Activated naive CD4-positive, alpha-beta T cell treated with anti-CD3 and anti-CD28 coated beads, Interleukin-2, amount 10 ng/mL, durations not matched to agents 7 days and 5 days (primary cell): Measurements from ENCODE around the gene PRCC.
"Not testable (repeated sequence)": the region's sequence is repeated elsewhere in the genome, so short reads cannot be mapped to it uniquely, and the experiment has no call there.

Experiments used
- CTCF ChIA-PET: fragments of 350-600 bp; sonication (Branson Sonifier 250); formaldehyde crosslinking; loops from one replicate; lab custom pipeline; 2021; ENCODE audit warnings: antibody characterized with exemption; lab: Charles Lee
- DNase-seq: peaks from one replicate; pipeline ENCODE4 v3.0.0-alpha.2; 2020
- H3K27ac Mint-ChIP-seq: one replicate; pipeline ENCODE4 v1.8.0; 2021; ENCODE audit warnings: mild to moderate bottlenecking, moderate library complexity, mixed read lengths
- H3K27me3 Mint-ChIP-seq: one replicate; pipeline ENCODE4 v1.8.0; 2021; ENCODE audit warnings: mild to moderate bottlenecking, mixed read lengths
- H3K36me3 Mint-ChIP-seq: one replicate; pipeline ENCODE4 v1.8.0; 2021; ENCODE audit warnings: mixed read lengths
- H3K4me1 Mint-ChIP-seq: one replicate; pipeline ENCODE4 v1.8.0; 2021; ENCODE audit warnings: mixed read lengths
- H3K4me3 Mint-ChIP-seq: one replicate; pipeline ENCODE4 v1.8.0; 2021; ENCODE audit warnings: mild to moderate bottlenecking, moderate library complexity, mixed read lengths
- H3K9me3 Mint-ChIP-seq: one replicate; pipeline ENCODE4 v1.8.0; 2021; ENCODE audit warnings: mixed read lengths

Gene PRCC

GRCh38 chr1:156757572-156758253, 9.6 kb upstream of the PRCC start:
- H3K36me3 Mint-ChIP-seq, H3K4me3 Mint-ChIP-seq, H3K27me3 Mint-ChIP-seq: not testable (repeated sequence)

GRCh38 chr1:156760092-156760795, 7.1 kb upstream of the PRCC start:
- peaks cover 2% of the 10 kb centered on the region for H3K4me1 Mint-ChIP-seq
- CTCF ChIA-PET: interaction anchor here (2.8 kb wide), 1 partner anchor 34 kb away, joined by 11 read pairs; no protein-coding TSS in a partner anchor
- H3K27me3 Mint-ChIP-seq: peaks cover 4% of the 10 kb centered on the region
- H3K4me3 Mint-ChIP-seq: no peak overlapping the region
- H3K9me3 Mint-ChIP-seq: no peaks in the 10 kb centered on the region
- peaks cover 3% of the 10 kb centered on the region for H3K36me3 Mint-ChIP-seq
- H3K27ac Mint-ChIP-seq: no peak overlapping the region
- DNase-seq: no peak

More at GRCh38 chr1:156757572-156758253, 9.6 kb upstream of the PRCC start:
- DNase-seq, H3K9me3 Mint-ChIP-seq, H3K27ac Mint-ChIP-seq: not testable (repeated sequence)
- peaks cover 20% of the 10 kb centered on the region for H3K4me1 Mint-ChIP-seq
- CTCF ChIA-PET: interaction anchor here (3.5 kb wide), 1 partner anchor 32 kb away, joined by 23 read pairs; no protein-coding TSS in a partner anchor

GRCh38 chr1:156760796-156761104, 6.6 kb upstream of the PRCC start:
- Mint-ChIP-seq H3K4me1 (peaks cover 3% of the 10 kb centered on the region), H3K27ac (no peak overlapping the region), H3K9me3 (no peaks in the 10 kb centered on the region), H3K4me3 (no peak overlapping the region), H3K36me3 (peaks cover 3% of the 10 kb centered on the region), H3K27me3 (peaks cover 4% of the 10 kb centered on the region)
- CTCF ChIA-PET: interaction anchor here (2.8 kb wide), 1 partner anchor 35 kb away, joined by 11 read pairs; no protein-coding TSS in a partner anchor
- no peak for DNase-seq

GRCh38 chr1:156765136-156765535, 2.2 kb upstream of the PRCC start:
- H3K9me3 Mint-ChIP-seq, H3K4me3 Mint-ChIP-seq, DNase-seq, H3K27ac Mint-ChIP-seq, H3K27me3 Mint-ChIP-seq: not testable (repeated sequence)
- Mint-ChIP-seq H3K4me1 (peaks cover 27% of the 10 kb centered on the region), H3K36me3 (peaks cover 12% of the 10 kb centered on the region)
- CTCF ChIA-PET: interaction anchor here (1.0 to 9.6 kb wide), 2 partner anchors 13 to 38 kb away, joined by 3 to 95 read pairs; partner anchors contain the start of genes ISG20L2 and METTL25B

- CTCF ChIA-PET: interaction anchor here (0.7 to 9.6 kb wide), 4 partner anchors 14 to 116 kb away, joined by 3 to 95 read pairs (median 4); partner anchors contain the start of genes HDGF, ISG20L2 and METTL25B
- Mint-ChIP-seq H3K4me1 (peaks cover 32% of the 10 kb centered on the region), H3K27ac (no peak overlapping the region), H3K27me3 (peaks cover 4% of the 10 kb centered on the region), H3K9me3 (no peaks in the 10 kb centered on the region), H3K4me3 (no peak overlapping the region), H3K36me3 (peaks cover 15% of the 10 kb centered on the region)
- DNase-seq: no peak
Measured at GRCh38 chr1:156765666-156766065, 1.7 kb upstream of the PRCC start.

- no peak overlapping the region for H3K27ac Mint-ChIP-seq
- H3K36me3 Mint-ChIP-seq: peaks cover 23% of the 10 kb centered on the region
- H3K4me1 Mint-ChIP-seq: peaks cover 40% of the 10 kb centered on the region
- CTCF ChIA-PET: interaction anchor here (0.7 to 9.6 kb wide), 8 partner anchors 14 to 123 kb away, joined by 3 to 95 read pairs (median 3); partner anchors contain the start of genes HDGF, ISG20L2, METTL25B and NTRK1
- no peak overlapping the region for H3K4me3 Mint-ChIP-seq
- peaks cover 4% of the 10 kb centered on the region for H3K27me3 Mint-ChIP-seq
- H3K9me3 Mint-ChIP-seq: no peaks in the 10 kb centered on the region
- peak; percentile 46 for DNase-seq
Measured at GRCh38 chr1:156766298-156767100, 836 bp upstream of the PRCC start.

GRCh38 chr1:156767879-156768604, 707 bp downstream of the PRCC start:
- peak; percentile 61 for DNase-seq
- CTCF ChIA-PET: interaction anchor here (0.6 to 9.6 kb wide), 3 partner anchors 41 to 78 kb away, joined by 3 to 95 read pairs (median 4); partner anchors contain the start of genes ISG20L2 and METTL25B
- Mint-ChIP-seq H3K4me1 (peaks cover 51% of the 10 kb centered on the region), H3K27ac (no peak overlapping the region), H3K9me3 (no peaks in the 10 kb centered on the region), H3K27me3 (peaks cover 2% of the 10 kb centered on the region), H3K4me3 (no peak overlapping the region), H3K36me3 (peaks cover 32% of the 10 kb centered on the region)

GRCh38 chr1:156768610-156769295, 1.4 kb downstream of the PRCC start:
- H3K27ac Mint-ChIP-seq: peak overlapping the region; percentile 3
- no peak overlapping the region for H3K4me3 Mint-ChIP-seq
- H3K4me1 Mint-ChIP-seq: peaks cover 57% of the 10 kb centered on the region
- no peaks in the 10 kb centered on the region for H3K9me3 Mint-ChIP-seq
- peaks cover 39% of the 10 kb centered on the region for H3K36me3 Mint-ChIP-seq
- CTCF ChIA-PET: interaction anchor here (1.9 to 9.6 kb wide), 3 partner anchors 28 to 79 kb away, joined by 4 to 95 read pairs (median 23); partner anchors contain the start of genes ISG20L2 and METTL25B
- no peaks in the 10 kb centered on the region for H3K27me3 Mint-ChIP-seq
- no peak for DNase-seq

- Mint-ChIP-seq H3K4me3 (no peak overlapping the region), H3K27me3 (no peaks in the 10 kb centered on the region), H3K36me3 (peaks cover 43% of the 10 kb centered on the region), H3K4me1 (peaks cover 57% of the 10 kb centered on the region), H3K27ac (no peak overlapping the region), H3K9me3 (no peaks in the 10 kb centered on the region)
- DNase-seq: no peak
- CTCF ChIA-PET: interaction anchor here (1.1 to 9.6 kb wide), 6 partner anchors 9 to 117 kb away, joined by 3 to 95 read pairs (median 4); partner anchors contain the start of genes ISG20L2 and METTL25B
Measured at GRCh38 chr1:156772222-156772621, 4.9 kb downstream of the PRCC start.

- Mint-ChIP-seq H3K4me3 (no peak overlapping the region), H3K4me1 (peaks cover 62% of the 10 kb centered on the region), H3K27me3 (no peaks in the 10 kb centered on the region), H3K36me3 (peaks cover 43% of the 10 kb centered on the region), H3K9me3 (no peaks in the 10 kb centered on the region), H3K27ac (no peak overlapping the region)
- DNase-seq: no peak
- CTCF ChIA-PET: interaction anchor here (1.1 to 9.6 kb wide), 6 partner anchors 9 to 116 kb away, joined by 3 to 95 read pairs (median 4); partner anchors contain the start of genes ISG20L2 and METTL25B
Measured at GRCh38 chr1:156772728-156773497, 5.6 kb downstream of the PRCC start.

GRCh38 chr1:156773607-156774006, 6.3 kb downstream of the PRCC start:
- Mint-ChIP-seq H3K27me3 (no peaks in the 10 kb centered on the region), H3K36me3 (peaks cover 40% of the 10 kb centered on the region), H3K4me1 (peaks cover 63% of the 10 kb centered on the region), H3K27ac (no peak overlapping the region), H3K9me3 (no peaks in the 10 kb centered on the region), H3K4me3 (no peak overlapping the region)
- CTCF ChIA-PET: interaction anchor here (4.8 to 9.6 kb wide), 2 partner anchors 24 to 47 kb away, joined by 23 to 95 read pairs; partner anchors contain the start of genes ISG20L2 and METTL25B
- DNase-seq: no peak

- CTCF ChIA-PET: interaction anchor here (1.6 kb wide), 1 partner anchor 50 kb away, joined by 7 read pairs; no protein-coding TSS in a partner anchor
Measured at GRCh38 chr1:156775799-156776198, 8.5 kb downstream of the PRCC start.

More at GRCh38 chr1:156775799-156776198, 8.5 kb downstream of the PRCC start:
- H3K27ac Mint-ChIP-seq: no peak overlapping the region
- peaks cover 29% of the 10 kb centered on the region for H3K36me3 Mint-ChIP-seq
- no peaks in the 10 kb centered on the region for H3K9me3 Mint-ChIP-seq
- H3K4me3 Mint-ChIP-seq: no peak overlapping the region
- peaks cover 43% of the 10 kb centered on the region for H3K4me1 Mint-ChIP-seq
- H3K27me3 Mint-ChIP-seq: no peaks in the 10 kb centered on the region
- no peak for DNase-seq
